Frontal cortex (tissue), 4 donors: ENCODE results near the gene GPR107. TPM values are rescaled to one million over a fixed set of nuclear protein-coding genes. Genes with fewer than 3 reads are reported as not detected.

Source experiments
- DNase-seq, 2 donors: peaks; one replicate each; pipeline ENCODE4 v3.0.0; 2012; ENCODE audit warnings: low spot score in 2 of 2
- FAIRE-seq: peaks from 2 replicates; lab custom pipeline; 2012; peaks lifted over from hg19 to GRCh38; lab: Jason Lieb, UNC
- total RNA-seq: library from RNA; depleted of rRNA; stranded (reverse); fragments of >200 nt; gene quantifications from one replicate; pipeline ENCODE4 v1.2.3, GENCODE V29; 2014
- donor health status: control.
- donor health status: control.
- donor health status: control.

Gene GPR107
- total RNA-seq, 1 donor from 2014 or later: 21.2 TPM

DNA sequence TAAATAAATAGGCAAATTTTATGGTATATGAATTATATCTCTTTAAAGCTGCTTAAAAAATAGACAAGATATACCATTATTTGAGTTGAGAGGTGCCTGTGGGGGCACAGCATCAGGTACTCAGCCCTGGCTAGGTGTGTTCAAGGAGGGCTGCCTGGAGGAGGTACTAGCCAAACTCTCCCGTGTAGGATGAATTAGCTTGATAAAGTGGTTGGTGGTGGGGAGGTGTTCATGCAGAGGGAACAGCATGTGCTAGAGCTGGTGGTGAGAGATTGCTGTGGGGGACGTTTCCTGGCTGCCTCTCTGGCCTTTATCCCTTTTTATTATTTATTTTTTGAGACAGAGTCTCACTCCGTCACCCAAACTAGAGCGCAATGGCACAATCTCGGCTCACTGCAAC is 95.3 kb downstream of the GPR107 start:
- DNase-seq (no peak), FAIRE-seq (no peak)

DNA sequence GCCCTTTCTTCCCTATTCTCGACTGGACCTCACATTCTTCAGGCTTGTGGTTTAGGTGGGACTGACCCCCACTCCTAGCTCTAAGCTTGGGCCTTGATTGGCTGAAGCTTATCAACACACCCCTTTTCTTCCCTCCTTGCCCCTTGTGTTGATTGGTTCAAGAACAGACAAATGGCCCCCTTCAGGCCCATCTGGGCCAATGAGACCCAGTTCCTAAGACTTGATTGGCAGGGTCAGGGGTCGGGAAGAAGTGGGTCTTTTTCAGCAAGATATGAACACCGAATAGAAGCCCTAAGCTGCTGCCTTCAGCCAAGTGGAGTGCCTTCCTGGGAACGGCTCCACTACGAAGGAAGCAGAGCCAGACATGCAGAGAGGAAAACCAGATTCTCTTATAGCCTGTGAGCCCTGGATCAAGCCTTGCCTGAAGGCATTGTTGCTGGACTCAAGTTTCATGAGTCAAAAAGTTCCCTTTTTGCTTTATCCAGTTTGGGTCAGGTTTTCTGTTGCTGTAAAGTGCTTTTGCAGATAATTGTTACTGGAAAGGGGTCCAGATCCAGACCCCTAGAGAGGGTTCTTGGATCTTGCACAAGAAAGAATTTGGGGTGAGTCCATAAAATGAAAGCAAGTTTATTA is 96.1 kb downstream of the GPR107 start:
- no peak for DNase-seq
- FAIRE-seq: no peak

DNA sequence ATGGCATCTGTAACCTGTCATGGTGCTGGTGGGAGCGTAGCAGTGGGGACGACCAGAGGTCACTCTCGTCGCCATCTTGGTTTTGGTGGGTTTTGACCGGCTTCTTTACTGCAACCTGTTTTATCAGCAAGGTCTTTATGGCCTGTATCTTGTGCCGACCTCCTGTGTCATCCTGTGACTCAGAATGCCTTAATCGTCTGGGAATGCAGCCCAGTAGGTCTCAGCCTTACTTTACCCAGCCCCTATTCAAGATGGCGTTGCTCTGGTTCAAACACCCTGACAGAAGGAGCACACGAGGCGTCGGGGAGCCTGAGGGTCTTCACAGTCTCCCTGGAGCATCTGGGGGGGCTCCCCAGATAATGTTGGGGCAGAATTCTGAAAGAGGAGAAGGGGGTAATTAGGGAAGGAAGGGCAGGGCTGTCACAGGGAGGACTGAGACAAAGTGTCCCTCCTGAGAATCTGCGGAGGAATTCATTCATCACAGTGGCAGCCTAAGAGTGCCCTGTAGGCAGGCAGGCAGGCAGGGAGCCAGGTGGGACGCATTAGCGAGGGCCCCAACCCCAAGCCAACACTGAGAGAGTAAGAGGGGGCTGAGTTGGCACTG is 97.2 kb downstream of the GPR107 start:
- DNase-seq (no peak), FAIRE-seq (no peak)

GRCh38 chr9:130154816-130155215 is 101.1 kb downstream of the GPR107 start:
- DNase-seq (no peak), FAIRE-seq (no peak)

DNA sequence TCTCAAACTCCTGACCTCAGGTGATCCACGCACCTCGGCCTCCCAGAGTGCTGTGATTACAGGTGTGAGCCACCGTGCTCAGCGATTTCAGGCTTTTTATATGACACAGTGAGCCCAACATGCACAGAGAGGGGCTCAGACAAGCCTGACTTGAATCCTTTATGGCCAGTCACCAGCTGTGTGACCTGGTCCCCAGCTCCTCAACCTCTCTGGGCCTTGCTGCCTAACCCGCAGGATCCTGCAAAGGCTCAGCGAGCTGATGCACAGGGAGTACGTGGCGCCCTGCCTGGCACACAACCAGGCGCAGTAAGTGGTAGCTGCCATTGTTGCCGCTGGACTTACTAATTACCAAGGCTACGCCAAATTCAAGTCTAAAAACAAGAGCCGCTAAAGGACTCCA is 101.9 kb downstream of the GPR107 start:
- FAIRE-seq: no peak
- no peak for DNase-seq

GRCh38 chr9:130156672-130157071 is 103.0 kb downstream of the GPR107 start:
- FAIRE-seq (no peak), DNase-seq (no peak)

DNA sequence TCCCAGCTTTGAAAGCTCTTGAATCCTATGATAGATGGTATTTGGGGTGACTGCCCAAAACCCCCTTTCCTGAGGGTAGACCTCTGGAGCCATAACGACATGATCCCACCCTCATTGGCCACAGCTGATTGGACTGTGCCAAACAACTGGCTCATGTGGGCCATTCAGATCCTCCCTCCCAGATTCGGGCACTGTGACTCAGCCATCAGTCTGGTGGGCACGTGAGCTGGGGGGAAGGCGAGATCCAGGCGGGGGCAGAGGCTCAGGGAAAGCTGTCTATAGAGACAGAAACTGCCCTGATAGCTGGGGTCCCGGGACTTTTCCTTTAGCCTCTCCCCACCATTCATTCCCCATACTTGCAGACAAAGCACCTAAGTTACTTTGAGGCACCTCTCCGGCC is 103.4 kb downstream of the GPR107 start:
- FAIRE-seq: no peak
- DNase-seq: no peak

DNA sequence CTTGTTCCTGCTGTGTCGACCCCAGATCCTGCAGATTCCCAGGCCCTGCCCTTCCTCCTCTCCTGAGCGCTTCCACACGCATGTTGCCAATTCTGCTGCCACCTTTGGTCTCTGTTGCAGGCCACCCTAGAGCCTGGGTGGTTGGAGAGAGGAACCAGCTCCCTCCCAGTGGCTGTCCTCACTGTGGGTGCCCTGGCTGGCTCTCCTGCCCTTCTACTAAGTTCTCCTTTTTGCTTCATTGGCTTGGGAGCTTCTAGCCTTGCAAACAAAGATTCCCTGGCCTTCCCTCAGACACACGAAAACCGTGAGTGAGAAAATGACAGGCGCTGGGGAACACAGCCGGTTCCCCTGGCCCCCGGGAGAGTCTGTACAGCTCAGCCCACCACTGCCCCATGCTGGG is 104.3 kb downstream of the GPR107 start:
- no peak for FAIRE-seq
- no peak for DNase-seq

GRCh38 chr9:130159057-130159456 is 105.4 kb downstream of the GPR107 start:
- FAIRE-seq: no peak
- no peak for DNase-seq

GRCh38 chr9:130159915-130160670 is 106.4 kb downstream of the GPR107 start:
- DNase-seq (no peak), FAIRE-seq (no peak)

DNA sequence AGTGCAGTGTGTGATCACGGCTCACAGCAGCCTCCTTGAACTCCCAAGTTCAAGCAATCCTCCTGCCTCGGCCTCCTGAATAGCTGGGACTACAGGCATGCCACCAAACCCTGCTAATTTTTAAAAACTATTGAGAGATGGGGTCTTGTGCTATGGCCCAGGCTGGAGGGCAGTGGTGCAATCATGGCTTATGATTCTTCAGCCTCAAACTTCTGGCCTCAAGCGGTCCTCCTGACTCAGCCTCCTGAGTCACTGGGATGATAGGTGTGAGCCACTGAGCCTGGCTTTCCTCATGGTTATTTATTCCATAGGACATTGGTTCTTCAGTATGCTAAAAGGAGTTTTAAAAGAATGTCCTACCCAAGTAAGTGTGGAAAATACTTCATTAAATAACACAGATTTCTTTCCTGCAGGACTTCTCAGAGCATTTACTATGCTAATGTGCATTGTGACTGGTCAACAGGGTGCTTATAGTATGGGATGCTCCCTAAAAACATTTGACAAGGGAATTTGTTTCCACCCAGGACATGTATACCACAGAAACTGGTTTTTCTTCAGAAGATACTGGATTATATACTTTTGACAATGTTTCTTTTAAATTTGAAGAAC is 107.3 kb downstream of the GPR107 start:
- no peak for DNase-seq
- FAIRE-seq: no peak

DNA sequence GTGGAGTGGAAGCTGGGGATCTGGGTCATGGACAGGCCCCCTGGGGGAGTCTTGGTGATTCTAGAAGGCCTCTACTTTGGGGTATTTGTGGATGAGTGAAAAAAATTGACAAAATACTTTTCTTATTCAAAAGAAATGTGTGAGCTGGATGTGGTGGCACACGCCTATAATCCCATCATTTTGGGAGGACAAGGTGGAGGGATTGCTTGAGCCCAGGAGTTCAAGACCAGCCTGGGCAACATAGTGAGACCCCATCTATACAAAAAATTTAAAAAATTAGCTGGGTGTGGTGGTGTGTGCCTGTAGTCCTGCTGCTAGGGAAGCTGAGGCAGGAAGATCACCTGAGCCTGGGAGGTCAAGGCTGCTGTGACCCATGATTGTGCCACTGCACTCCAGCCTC is 111.9 kb downstream of the GPR107 start:
- no peak for DNase-seq
- FAIRE-seq: no peak

DNA sequence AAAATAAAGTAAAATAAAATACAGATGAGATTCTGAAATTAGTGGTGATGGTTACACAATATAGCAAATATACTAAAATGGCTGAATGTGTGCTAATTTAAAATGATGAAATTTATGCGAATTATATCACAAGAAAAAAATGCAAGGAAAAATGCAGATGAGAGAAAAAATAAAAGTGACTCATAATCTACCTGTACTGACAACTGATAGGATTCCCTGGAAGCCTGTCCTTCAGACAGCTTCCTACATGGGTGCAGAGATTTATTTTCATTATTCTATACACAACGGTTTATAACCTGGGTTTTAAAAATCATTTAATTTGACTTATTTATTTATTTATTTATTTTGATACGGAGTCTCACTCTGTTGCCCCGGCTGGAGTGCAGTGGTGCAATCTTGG is 112.7 kb downstream of the GPR107 start:
- DNase-seq: no peak
- FAIRE-seq: no peak

DNA sequence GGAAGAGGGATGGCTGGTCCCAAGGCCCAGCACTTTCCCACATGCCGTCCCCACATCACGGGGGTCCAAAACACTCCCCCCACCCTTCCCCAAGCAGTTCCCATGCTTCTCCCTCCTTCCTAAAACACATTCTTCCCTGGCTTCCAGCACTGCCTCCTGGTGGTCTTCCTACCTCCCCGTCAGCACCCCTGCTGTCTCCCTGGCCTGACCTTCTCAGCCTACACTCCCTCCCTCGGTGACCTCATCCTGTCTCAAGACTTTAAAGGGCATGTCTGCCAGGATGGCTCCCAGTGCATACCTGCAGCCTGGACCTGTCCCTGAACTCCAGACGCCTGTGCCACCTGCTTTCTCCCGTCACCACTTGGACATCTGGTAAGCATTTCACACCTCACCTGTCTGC is 114.2 kb downstream of the GPR107 start:
- FAIRE-seq: no peak

DNA sequence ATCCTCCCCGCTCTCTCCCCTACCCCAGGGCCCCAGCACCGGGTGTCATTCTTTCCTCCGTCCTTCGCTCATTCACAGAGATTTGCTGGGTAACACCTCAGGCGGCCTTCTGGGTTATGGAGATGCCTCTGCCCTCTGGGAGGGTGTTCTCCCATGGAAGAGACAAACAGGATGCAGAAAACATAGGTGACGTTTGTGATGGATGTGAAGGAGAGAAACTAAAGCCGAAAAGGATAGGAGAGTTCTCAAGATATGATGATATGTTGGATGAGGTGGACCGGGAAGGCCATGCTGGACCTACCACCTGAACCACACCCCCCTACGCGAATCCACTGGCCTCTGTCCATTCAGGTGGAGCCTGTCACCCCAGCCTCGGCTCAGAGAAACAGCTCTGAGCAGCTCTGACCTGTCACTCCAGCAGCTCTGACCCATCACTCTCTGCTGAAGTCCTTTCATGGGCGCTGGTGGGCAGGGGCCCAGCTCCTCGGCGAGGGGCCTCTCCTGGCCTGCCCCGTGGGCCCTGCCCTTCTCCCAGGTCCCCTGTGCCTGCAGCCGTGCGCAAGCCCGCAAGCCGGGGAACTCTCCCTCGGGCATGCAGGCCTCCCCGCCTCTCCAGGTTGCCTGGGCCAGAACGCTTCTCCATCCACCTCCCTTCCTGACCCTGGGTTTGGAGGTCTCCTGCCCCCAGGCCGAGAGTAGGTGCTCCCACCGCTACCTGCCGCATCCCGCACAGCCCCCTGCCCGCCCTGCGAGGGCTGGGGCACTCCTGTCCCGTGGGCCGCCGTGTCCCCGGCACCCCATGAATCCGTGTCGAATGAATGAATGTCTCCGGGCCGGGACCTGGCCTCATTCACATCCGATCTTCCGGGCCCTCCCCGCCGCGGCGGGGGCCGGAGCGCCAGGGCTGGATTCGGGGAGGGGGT is 117.8 kb downstream of the GPR107 start:
- FAIRE-seq: no peak
- DNase-seq: no peak

More for the DNA sequence above, 114.2 kb downstream of the GPR107 start:
- DNase-seq: no peak

DNA sequence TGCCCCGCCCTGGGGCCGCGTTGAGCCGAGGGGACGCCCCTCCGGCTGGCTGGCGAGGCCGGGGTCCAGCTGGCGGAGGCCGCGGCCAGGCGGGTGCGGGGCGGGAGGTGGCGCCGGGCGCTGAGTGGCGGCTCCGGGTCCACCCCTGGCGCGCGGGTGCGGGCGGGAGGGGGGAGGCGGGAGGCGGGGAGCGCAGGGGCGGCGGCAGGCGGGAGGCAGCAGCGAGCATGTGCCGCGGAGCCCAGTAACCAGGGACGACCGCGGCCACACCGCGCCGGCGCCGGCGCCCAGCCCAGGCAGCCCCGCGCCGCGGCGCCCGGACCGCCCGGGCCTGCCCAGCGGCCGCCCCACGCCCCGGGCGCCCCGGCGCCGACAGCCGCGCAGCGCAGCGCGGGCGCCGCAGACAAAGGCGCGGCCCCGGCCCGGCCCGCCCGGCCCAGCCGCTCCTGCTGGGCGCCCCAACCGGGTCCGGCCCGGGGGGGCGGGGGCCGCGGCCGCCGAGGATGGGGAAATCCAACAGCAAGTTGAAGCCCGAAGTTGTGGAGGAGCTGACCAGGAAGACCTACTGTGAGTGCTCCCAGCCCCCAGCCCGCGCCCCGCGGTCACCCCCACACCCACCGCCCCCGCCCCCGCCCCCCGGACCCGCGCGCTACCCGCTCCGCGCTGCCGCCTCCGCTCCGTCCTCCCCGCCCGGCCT is 118.6 kb downstream of the GPR107 start, which contains the start of gene NCS1:
NCS1 (plus strand) TSS at position 244 of the 697 bp plus-strand sequence; CDS start at position 504, 260 bp downstream.
- FAIRE-seq (no peak), DNase-seq (peak; percentile 98 to 99)

DNA sequence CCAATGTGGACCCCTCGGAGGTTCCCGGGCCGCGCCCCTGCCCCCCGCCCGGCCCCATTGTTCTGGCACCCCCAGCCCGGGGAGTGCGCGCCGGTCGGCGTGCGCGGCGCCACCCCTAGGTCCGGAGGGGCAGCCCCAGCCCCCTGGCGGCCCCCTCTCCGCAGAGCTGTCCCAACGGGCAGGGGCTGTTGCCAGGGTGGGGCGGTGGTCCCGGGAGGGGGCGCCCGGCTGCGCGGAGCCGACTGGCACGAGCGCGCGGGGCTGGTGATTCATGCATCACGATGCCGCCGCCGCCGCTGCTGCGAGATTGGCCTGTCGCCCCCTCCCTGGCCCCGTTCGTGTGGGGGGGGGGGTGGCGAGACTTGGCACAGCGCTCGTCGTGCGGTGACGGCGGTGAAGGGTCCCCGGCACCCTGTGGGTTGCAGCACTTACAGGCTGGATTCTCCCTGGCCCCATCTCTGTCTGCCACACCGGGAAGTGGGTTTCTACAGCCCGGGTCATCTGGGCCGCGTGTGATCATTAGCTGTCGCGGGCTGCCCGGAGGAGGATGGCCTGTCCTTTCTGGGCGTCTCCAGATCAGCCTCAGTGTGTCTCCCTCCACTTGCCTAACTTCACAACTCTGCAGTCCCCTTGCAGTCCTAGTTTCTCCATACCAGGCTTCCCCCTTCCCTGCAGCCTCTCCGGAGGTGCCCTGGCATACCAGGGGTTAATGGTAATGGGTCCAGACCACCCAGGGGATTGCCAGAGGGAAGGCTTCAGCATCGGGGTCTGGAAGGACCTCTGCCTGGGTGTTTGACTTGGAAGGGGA is 119.4 kb downstream of the GPR107 start:
- FAIRE-seq (no peak), DNase-seq (peak in 1 of 2 donors; percentile 66)

DNA sequence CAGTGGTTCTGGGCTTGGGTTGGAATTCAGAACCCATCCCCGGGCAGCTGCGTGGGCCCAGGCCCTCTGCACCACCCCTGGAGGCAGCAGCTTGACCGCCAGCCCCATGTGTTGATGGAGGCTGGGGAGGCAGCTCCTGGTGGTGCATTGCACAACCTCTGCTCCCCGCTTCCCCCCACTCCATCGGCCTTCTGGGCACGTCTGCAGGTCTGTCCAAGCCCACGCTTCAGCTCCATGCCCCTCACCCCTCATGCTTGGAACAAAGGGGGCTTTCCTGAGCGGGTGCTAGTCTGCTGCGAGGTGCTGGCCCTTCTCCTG is 119.9 kb downstream of the GPR107 start:
- DNase-seq (no peak), FAIRE-seq (no peak)
